Measurements from ENCODE around the gene GXYLT2. TPM values are rescaled to one million over a fixed set of nuclear protein-coding genes. Genes with fewer than 3 reads are reported as not detected.

Gene GXYLT2
- total RNA-seq, 1 donor from 2014 or later = 10.1 TPM

- no peaks in the 10 kb centered on the region for H3K27me3 ChIP-seq
- TF ChIP-seq POLR2AphosphoS5 (IDR thresholded peaks at IDR 0.05; ENCODE audit: insufficient read depth in 1 of 2, low read depth in 1 of 2) (no peak), CTCF (IDR thresholded peaks at IDR 0.05) (no peak), POLR2A (IDR thresholded peaks at IDR 0.05) (no peak)
- H3K4me1 ChIP-seq = peaks cover 66% of the 10 kb centered on the region
- DNase-seq (ENCODE audit: extremely low spot score in 2 of 2) = no peak
- H3K36me3 ChIP-seq = peaks cover 0 to 1% of the 10 kb centered on the region in 2 donors
- H3K4me3 ChIP-seq = no peak overlapping the region
- H3K9me3 ChIP-seq = no peaks in the 10 kb centered on the region
- intact Hi-C loops (cut with DNase I) = no loop called here
- H3K27ac ChIP-seq = no peak overlapping the region
Observed at GRCh38 chr3:73004316-73004715, 116.5 kb downstream of the GXYLT2 start.

- Histone ChIP-seq H3K27me3 (no peaks in the 10 kb centered on the region), H3K27ac (no peak overlapping the region), H3K4me3 (no peak overlapping the region), H3K36me3 (no peaks in the 10 kb centered on the region), H3K9me3 (no peaks in the 10 kb centered on the region), H3K4me1 (peaks cover 54% of the 10 kb centered on the region)
- TF ChIP-seq CTCF (IDR thresholded peaks at IDR 0.05) = no peak
- TF ChIP-seq POLR2AphosphoS5 (IDR thresholded peaks at IDR 0.05; ENCODE audit: insufficient read depth in 1 of 2, low read depth in 1 of 2) = no peak
- TF ChIP-seq POLR2A (IDR thresholded peaks at IDR 0.05) = no peak
- DNase-seq (ENCODE audit: extremely low spot score in 2 of 2) = no peak
- intact Hi-C loops (cut with DNase I) = no loop called here
Observed at GRCh38 chr3:73007992-73008712, 120.3 kb downstream of the GXYLT2 start.

- intact Hi-C loops (cut with DNase I) = no loop called here
- H3K4me1 ChIP-seq = peaks cover 55% of the 10 kb centered on the region
- DNase-seq (ENCODE audit: extremely low spot score in 2 of 2) = no peak
- H3K27ac ChIP-seq = no peak overlapping the region
- H3K36me3 ChIP-seq = no peaks in the 10 kb centered on the region
- H3K4me3 ChIP-seq = no peak overlapping the region
- H3K27me3 ChIP-seq = no peaks in the 10 kb centered on the region
- TF ChIP-seq POLR2A (IDR thresholded peaks at IDR 0.05) (no peak), POLR2AphosphoS5 (IDR thresholded peaks at IDR 0.05; ENCODE audit: insufficient read depth in 1 of 2, low read depth in 1 of 2) (no peak), CTCF (IDR thresholded peaks at IDR 0.05) (no peak)
- H3K9me3 ChIP-seq = no peaks in the 10 kb centered on the region
Observed at GRCh38 chr3:73009008-73009407, 121.2 kb downstream of the GXYLT2 start.

- H3K4me3 ChIP-seq = no peak overlapping the region
- no peak overlapping the region for H3K27ac ChIP-seq
- H3K27me3 ChIP-seq = no peaks in the 10 kb centered on the region
- no peak for DNase-seq (ENCODE audit: extremely low spot score in 2 of 2)
- no peak for TF ChIP-seq POLR2AphosphoS5 (IDR thresholded peaks at IDR 0.05; ENCODE audit: insufficient read depth in 1 of 2, low read depth in 1 of 2)
- TF ChIP-seq CTCF (IDR thresholded peaks at IDR 0.05) = no peak
- TF ChIP-seq POLR2A (IDR thresholded peaks at IDR 0.05) = no peak
- H3K36me3 ChIP-seq = no peaks in the 10 kb centered on the region
- no peaks in the 10 kb centered on the region for H3K9me3 ChIP-seq
- intact Hi-C loops (cut with DNase I) = no loop called here
- H3K4me1 ChIP-seq = peaks cover 58% of the 10 kb centered on the region
Observed at GRCh38 chr3:73009750-73010149, 121.9 kb downstream of the GXYLT2 start.

- intact Hi-C loops (cut with DNase I) = no loop called here
- TF ChIP-seq CTCF (IDR thresholded peaks at IDR 0.05) (no peak), POLR2AphosphoS5 (IDR thresholded peaks at IDR 0.05; ENCODE audit: insufficient read depth in 1 of 2, low read depth in 1 of 2) (no peak), POLR2A (IDR thresholded peaks at IDR 0.05) (no peak)
- no peak overlapping the region for H3K27ac ChIP-seq
- H3K4me3 ChIP-seq = no peak overlapping the region
- no peaks in the 10 kb centered on the region for H3K9me3 ChIP-seq
- no peaks in the 10 kb centered on the region for H3K36me3 ChIP-seq
- no peak for DNase-seq (ENCODE audit: extremely low spot score in 2 of 2)
- peaks cover 58% of the 10 kb centered on the region for H3K4me1 ChIP-seq
- no peaks in the 10 kb centered on the region for H3K27me3 ChIP-seq
Observed at GRCh38 chr3:73010158-73010557, 122.3 kb downstream of the GXYLT2 start.
